Esophagus muscularis mucosa (tissue), 4 donors: ENCODE data around the gene ANKLE2. TPM values are rescaled to one million over a fixed set of nuclear protein-coding genes. Genes with fewer than 3 reads are reported as not detected.
"Not testable (repeated sequence)": the region's sequence is repeated elsewhere in the genome, so short reads cannot be mapped to it uniquely, and the experiment has no call there.

Experiments used
- DNase-seq: peaks from one replicate; pipeline ENCODE4 v3.0.0-alpha.2; 2017; ENCODE audit errors: extremely low spot score
- H3K27ac ChIP-seq, 4 donors: fragments of 200-600 bp; sonication (generic); replicated peaks in 1 of 4; 1 replicate in 3 of 4; 2 replicates in 1 of 4; pipeline ENCODE4 v1.5.1; 2016 to 2019; ENCODE audit warnings: mild to moderate bottlenecking in 1 of 4
- H3K27me3 ChIP-seq, 4 donors: fragments of 200-600 bp; sonication (generic); one replicate each; pipeline versions ENCODE4 v1.5.1 to v1.6.0; 2016 to 2019
- H3K36me3 ChIP-seq, 4 donors: fragments of 200-600 bp; sonication (generic); one replicate each; pipeline ENCODE4 v1.5.1; 2016 to 2019
- H3K4me1 ChIP-seq, 4 donors: fragments of 200-600 bp; sonication (generic); one replicate each; pipeline ENCODE4 v1.5.1; 2016 to 2019
- H3K4me3 ChIP-seq, 4 donors: fragments of 200-600 bp; sonication (generic); 1 replicate in 2 of 4; 2 replicates in 2 of 4; pipeline ENCODE4 v1.5.1; 2016 to 2019; ENCODE audit warnings: mild to moderate bottlenecking in 4 of 4, moderate library complexity in 1 of 4
- H3K9me3 ChIP-seq, 4 donors: fragments of 200-600 bp; sonication (generic); 1 replicate in 3 of 4; 2 replicates in 1 of 4; pipeline ENCODE4 v1.5.1; 2016 to 2019
- EP300 ChIP-seq: sonication (generic); formaldehyde crosslinking; IDR thresholded peaks from one replicate; pipeline ENCODE4 v1.6.1; 2017; ENCODE audit warnings: antibody characterized with exemption
- POLR2A ChIP-seq: fragments of 450-650 bp; IDR thresholded peaks from one replicate; pipeline ENCODE4 v1.6.1; 2017; ENCODE audit warnings: antibody characterized with exemption, moderate library complexity, mild to moderate bottlenecking, low read depth
- POLR2AphosphoS5 ChIP-seq, 2 donors: sonication (generic); formaldehyde crosslinking; IDR thresholded peaks; one replicate each; pipeline ENCODE4 v1.6.1; 2017; ENCODE audit warnings: antibody characterized with exemption in 2 of 2
- WGBS: methylation state at CpG from one replicate; pipeline ENCODE4 v1.1.5; 2018; 5-methylcytosine and 5-hydroxymethylcytosine counted together
- intact Hi-C: fragments of 100-400 bp; cut with DNase I; formaldehyde crosslinking; loops from one replicate; pipeline ENCODE4 v1.15.1; 2023
- total RNA-seq, 4 donors: library from RNA; depleted of rRNA; stranded (reverse); fragments of >200 nt; gene quantifications; one replicate each; pipeline versions ENCODE4 v1.1.0 to v1.2.1, GENCODE V29; 2016
- TF ChIP-seq, protein P1 (sequence below), 3 experiments: fragments of 200-600 bp in 2 of 3; fragments of 450-650 bp in 1 of 3; sonication (generic) in 2 of 3; IDR thresholded peaks; one replicate each; pipeline ENCODE4 v1.5.1; 2017 to 2019; ENCODE audit warnings: antibody characterized with exemption in 3 of 3, mild to moderate bottlenecking in 2 of 3, moderate library complexity in 1 of 3

ANKLE2 gene
- total RNA-seq, 4 donors from 2014 or later: 40.2 to 47.2 (median 45.4) TPM

DNA sequence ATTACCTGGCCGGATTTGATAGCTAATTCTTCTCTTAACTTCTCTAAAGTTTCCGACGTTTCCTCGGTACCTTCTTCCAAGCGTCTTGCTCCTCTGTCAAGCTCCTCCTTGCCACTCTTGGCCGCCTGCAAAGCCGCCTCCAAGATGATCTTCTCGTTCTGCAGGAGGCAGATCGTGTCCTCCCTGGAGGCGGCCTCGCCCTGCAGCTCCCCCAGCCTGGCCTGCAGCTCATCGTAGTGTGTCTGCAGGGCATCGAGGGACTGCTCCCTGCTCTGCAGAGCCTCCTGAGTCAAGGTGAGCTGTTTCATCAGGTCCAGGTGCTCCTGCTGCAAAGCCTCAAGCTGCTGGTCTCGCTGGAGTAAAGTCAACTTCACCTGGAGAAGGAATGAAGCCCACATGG, 34.2 kb upstream of the ANKLE2 start:
- no peak for DNase-seq
- H3K4me1 ChIP-seq: no peaks in the 10 kb centered on the region
- no peaks in the 10 kb centered on the region for H3K27me3 ChIP-seq
- TF ChIP-seq POLR2AphosphoS5 (IDR thresholded peaks at IDR 0.05): no peak
- TF ChIP-seq, protein P1, sequence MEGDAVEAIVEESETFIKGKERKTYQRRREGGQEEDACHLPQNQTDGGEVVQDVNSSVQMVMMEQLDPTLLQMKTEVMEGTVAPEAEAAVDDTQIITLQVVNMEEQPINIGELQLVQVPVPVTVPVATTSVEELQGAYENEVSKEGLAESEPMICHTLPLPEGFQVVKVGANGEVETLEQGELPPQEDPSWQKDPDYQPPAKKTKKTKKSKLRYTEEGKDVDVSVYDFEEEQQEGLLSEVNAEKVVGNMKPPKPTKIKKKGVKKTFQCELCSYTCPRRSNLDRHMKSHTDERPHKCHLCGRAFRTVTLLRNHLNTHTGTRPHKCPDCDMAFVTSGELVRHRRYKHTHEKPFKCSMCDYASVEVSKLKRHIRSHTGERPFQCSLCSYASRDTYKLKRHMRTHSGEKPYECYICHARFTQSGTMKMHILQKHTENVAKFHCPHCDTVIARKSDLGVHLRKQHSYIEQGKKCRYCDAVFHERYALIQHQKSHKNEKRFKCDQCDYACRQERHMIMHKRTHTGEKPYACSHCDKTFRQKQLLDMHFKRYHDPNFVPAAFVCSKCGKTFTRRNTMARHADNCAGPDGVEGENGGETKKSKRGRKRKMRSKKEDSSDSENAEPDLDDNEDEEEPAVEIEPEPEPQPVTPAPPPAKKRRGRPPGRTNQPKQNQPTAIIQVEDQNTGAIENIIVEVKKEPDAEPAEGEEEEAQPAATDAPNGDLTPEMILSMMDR (IDR thresholded peaks at IDR 0.05): no peak
- TF ChIP-seq POLR2A: no peak
- no peak for TF ChIP-seq EP300
- H3K4me3 ChIP-seq: no peak overlapping the region
- no peaks in the 10 kb centered on the region for H3K9me3 ChIP-seq
- WGBS: 94% methylated on average over 14 of the region's 14 CpGs
- H3K36me3 ChIP-seq: peaks cover 68 to 94% (median 92%) of the 10 kb centered on the region in 4 donors
- intact Hi-C loops: no loop called here
- no peak overlapping the region for H3K27ac ChIP-seq

DNA sequence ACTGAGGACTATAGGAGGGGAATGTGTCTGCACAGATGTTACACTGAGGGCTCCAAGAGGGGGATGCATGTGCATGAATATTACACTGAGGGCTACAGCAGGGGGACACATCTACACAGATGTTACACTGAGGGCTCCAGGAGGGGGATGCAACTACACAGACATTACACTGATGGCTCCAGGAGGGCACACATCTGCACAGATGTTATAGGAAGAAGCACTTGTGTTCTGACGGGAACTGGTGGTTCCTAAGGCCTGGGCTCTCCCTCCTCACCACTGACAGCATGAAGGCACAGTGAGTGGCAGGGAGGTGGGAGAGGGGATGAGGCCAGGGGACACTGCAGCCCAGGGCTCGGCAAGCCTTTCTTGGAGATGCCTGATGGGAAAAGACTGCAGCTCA, 30.3 kb upstream of the ANKLE2 start:
- intact Hi-C loops, H3K27ac ChIP-seq, H3K4me1 ChIP-seq, H3K4me3 ChIP-seq, H3K27me3 ChIP-seq, DNase-seq, H3K9me3 ChIP-seq: not testable (repeated sequence)
- WGBS: 100% methylated on average over 2 of the region's 2 CpGs
- H3K36me3 ChIP-seq: peaks cover 56 to 93% (median 86%) of the 10 kb centered on the region in 4 donors

DNA sequence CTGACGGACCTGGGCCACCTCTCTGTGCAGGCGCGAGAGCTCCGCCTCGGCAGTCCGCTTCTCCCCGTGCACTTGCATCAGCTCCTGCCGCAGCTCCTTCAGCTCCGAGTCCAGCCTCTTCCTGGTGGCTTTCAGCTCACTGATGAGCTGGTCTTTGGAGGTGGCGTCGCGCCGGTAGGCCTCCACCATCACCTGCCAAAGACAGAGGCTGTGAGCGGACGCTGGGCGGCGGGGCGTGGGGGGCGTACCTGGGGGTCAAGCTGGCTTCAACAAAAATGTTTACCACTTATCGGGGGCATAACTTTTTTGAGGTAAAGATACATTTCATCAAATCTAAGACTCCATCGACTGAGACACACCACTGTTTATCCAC, 27.5 kb upstream of the ANKLE2 start:
- peaks cover 58 to 93% (median 85%) of the 10 kb centered on the region in 4 donors for H3K36me3 ChIP-seq

DNA sequence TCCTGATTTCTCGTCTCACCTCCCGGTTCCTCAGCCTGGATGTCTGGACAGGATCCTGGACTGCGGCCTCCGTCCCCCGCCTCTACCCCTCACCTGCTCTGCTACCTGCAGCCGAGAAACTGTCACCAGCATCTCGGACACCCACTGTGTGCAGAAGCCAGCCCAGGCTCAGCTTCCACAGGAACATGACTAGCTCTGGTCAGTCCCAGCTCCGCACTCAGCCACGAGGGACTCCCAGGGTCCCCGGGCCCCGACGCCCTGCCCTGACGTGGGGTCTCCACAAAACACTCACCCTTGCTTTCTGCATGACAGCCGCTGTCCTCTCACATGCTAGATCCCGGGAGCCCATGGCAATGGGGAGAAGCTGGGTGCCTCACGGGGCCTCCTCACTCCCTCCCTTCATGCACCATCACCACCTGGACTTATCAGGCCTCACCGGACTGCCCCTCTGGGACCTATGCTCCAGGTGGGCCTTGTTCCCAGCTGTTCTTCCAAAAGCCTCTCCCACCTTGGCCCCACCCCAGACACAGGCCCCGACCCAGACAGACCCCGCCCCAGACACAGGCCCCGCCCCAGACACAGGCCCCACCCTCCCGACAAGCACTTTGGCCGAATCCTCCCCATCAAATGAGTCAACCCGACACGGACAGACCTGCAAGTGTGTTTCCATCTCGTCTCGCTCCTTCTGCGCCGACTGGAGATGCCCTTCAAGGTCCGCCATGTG, 26.9 kb upstream of the ANKLE2 start:
- Histone ChIP-seq H3K36me3 (peaks cover 59 to 93% (median 85%) of the 10 kb centered on the region in 4 donors), H3K27ac (no peak overlapping the region), H3K4me3 (no peak overlapping the region), H3K27me3 (no peaks in the 10 kb centered on the region), H3K9me3 (no peaks in the 10 kb centered on the region), H3K4me1 (no peaks in the 10 kb centered on the region)
- TF ChIP-seq POLR2A: no peak
- TF ChIP-seq, protein P1 (IDR thresholded peaks at IDR 0.05): no peak
- TF ChIP-seq EP300: no peak
- no peak for TF ChIP-seq POLR2AphosphoS5 (IDR thresholded peaks at IDR 0.05)
- DNase-seq: no peak
- intact Hi-C loops: no loop called here
- WGBS: 94% methylated on average over 23 of the region's 29 CpGs

More for the DNA sequence above, 27.5 kb upstream of the ANKLE2 start:
- no peak for DNase-seq
- no peak for TF ChIP-seq EP300
- TF ChIP-seq POLR2AphosphoS5 (IDR thresholded peaks at IDR 0.05): no peak
- TF ChIP-seq, protein P1 (IDR thresholded peaks at IDR 0.05): no peak
- TF ChIP-seq POLR2A: no peak
- H3K4me1 ChIP-seq: no peaks in the 10 kb centered on the region
- H3K4me3 ChIP-seq: no peak overlapping the region
- H3K27ac ChIP-seq: no peak overlapping the region
- intact Hi-C loops: no loop called here
- 94% methylated on average over 20 of the region's 21 CpGs for WGBS
- no peaks in the 10 kb centered on the region for H3K27me3 ChIP-seq
- no peaks in the 10 kb centered on the region for H3K9me3 ChIP-seq

DNA sequence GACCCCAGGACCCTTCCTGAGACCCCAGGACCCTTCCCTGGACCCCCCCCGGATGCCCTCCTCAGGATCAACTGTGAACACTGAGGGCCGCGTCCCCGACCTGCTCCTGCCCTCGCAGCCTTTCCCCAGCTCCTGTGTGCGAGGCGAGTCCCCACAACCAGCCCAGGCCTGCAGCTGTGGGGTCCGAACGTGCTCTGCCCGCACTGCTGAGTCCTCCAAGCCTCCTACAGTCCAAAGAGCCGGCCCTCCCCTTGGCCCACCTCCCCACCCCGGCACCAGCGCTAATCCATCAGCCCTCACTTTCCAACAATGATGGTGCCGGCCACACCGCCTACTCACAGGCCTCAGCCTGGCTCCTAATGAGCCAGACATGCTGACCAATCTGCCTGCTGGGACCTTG, 26.2 kb upstream of the ANKLE2 start:
- no peaks in the 10 kb centered on the region for H3K9me3 ChIP-seq
- no peak overlapping the region for H3K4me3 ChIP-seq
- no peak overlapping the region for H3K27ac ChIP-seq
- no peaks in the 10 kb centered on the region for H3K4me1 ChIP-seq
- H3K27me3 ChIP-seq: no peaks in the 10 kb centered on the region
- H3K36me3 ChIP-seq: peaks cover 64 to 98% (median 90%) of the 10 kb centered on the region in 4 donors
- WGBS: 98% methylated on average over 15 of the region's 15 CpGs
- DNase-seq: no peak
- intact Hi-C loops: no loop called here
- TF ChIP-seq, protein P1 (IDR thresholded peaks at IDR 0.05): no peak
- no peak for TF ChIP-seq POLR2A
